Tibial nerve (tissue), 3 donors: ENCODE measurements around the gene HYDIN.
"Not testable (repeated sequence)": the region's sequence is repeated elsewhere in the genome, so short reads cannot be mapped to it uniquely, and the experiment has no call there.

Source experiments
- POLR2A ChIP-seq, 2 donors: fragments of 450-650 bp; IDR thresholded peaks; one replicate each; pipeline ENCODE4 v1.6.1; 2017; ENCODE audit warnings: antibody characterized with exemption in 2 of 2, mild to moderate bottlenecking in 2 of 2, moderate library complexity in 2 of 2
- TF ChIP-seq, protein P1 (sequence below), 5 experiments: fragments of 200-600 bp in 3 of 5; fragments of 450-650 bp in 2 of 5; sonication (generic) in 3 of 5; IDR thresholded peaks; one replicate each; pipeline ENCODE4 v1.5.1; 2016 to 2019; ENCODE audit warnings: antibody characterized with exemption in 5 of 5, mild to moderate bottlenecking in 3 of 5, moderate library complexity in 2 of 5

DNA sequence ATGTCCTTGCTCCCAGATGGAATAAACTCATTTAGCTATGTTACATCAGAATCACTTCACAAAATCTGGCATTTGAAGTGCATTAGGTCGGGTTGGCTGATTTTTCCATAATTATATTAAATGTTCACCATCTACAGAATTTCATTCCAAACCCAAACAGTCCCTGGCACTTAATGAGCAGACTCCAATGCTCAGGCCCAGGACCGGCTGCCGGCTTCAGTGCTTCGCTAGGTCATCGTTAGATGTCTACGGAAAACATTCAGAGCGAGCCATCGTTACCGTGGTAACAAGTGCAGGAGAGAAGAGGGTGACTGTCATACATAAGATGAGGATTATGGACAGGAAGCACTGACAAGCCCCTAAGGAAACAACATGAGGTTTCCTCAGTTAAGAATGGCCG, 215.1 kb downstream of the HYDIN start:
- TF ChIP-seq, protein P1, sequence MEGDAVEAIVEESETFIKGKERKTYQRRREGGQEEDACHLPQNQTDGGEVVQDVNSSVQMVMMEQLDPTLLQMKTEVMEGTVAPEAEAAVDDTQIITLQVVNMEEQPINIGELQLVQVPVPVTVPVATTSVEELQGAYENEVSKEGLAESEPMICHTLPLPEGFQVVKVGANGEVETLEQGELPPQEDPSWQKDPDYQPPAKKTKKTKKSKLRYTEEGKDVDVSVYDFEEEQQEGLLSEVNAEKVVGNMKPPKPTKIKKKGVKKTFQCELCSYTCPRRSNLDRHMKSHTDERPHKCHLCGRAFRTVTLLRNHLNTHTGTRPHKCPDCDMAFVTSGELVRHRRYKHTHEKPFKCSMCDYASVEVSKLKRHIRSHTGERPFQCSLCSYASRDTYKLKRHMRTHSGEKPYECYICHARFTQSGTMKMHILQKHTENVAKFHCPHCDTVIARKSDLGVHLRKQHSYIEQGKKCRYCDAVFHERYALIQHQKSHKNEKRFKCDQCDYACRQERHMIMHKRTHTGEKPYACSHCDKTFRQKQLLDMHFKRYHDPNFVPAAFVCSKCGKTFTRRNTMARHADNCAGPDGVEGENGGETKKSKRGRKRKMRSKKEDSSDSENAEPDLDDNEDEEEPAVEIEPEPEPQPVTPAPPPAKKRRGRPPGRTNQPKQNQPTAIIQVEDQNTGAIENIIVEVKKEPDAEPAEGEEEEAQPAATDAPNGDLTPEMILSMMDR (IDR thresholded peaks at IDR 0.05): not testable (repeated sequence)
- not testable (repeated sequence) for TF ChIP-seq POLR2A (IDR thresholded peaks at IDR 0.05)
